Testis (tissue), 2 donors: ENCODE measurements around the gene ESRP2.

Experiments used
- CTCF ChIP-seq, 3 experiments: fragments of 450-650 bp in 2 of 3; fragments of 200-600 bp in 1 of 3; sonication (generic) in 1 of 3; IDR thresholded peaks; one replicate each; pipeline ENCODE4 v1.5.1; 2016 to 2019; ENCODE audit warnings: antibody characterized with exemption in 3 of 3, mild to moderate bottlenecking in 2 of 3, moderate library complexity in 1 of 3
- POLR2A ChIP-seq: fragments of 450-650 bp; IDR thresholded peaks from one replicate; pipeline ENCODE4 v1.6.1; 2017; ENCODE audit warnings: antibody characterized with exemption, mild to moderate bottlenecking, moderate library complexity

DNA sequence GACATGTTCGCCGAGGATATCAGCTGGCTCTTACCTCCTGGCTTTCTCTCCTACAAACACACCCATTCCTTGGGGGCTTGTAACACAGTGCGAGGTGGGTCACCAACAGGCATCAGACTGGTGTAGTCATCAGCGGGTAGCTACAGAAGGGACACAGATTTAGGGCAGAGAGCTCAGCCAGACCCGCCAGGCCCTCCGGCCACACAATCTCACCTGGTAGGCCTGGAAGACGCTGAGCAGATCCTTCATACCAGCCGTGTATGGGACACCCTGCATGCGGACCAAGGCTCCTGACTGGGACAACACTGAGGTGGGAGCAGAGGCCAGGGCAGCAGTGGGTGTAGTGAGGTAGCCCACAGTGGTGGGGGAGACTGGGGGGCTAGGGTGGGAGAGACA, 5.8 kb downstream of the ESRP2 start:
- TF ChIP-seq CTCF (IDR thresholded peaks at IDR 0.05) (no peak), POLR2A (no peak)
